ENCODE data around the gene ENPEP. TPM values are rescaled to one million over a fixed set of nuclear protein-coding genes. Genes with fewer than 3 reads are reported as not detected.

ENPEP gene
- total and polyA plus RNA-seq, 4 donors, result 4.5 to 41.5 (median 25.5) TPM

DNA sequence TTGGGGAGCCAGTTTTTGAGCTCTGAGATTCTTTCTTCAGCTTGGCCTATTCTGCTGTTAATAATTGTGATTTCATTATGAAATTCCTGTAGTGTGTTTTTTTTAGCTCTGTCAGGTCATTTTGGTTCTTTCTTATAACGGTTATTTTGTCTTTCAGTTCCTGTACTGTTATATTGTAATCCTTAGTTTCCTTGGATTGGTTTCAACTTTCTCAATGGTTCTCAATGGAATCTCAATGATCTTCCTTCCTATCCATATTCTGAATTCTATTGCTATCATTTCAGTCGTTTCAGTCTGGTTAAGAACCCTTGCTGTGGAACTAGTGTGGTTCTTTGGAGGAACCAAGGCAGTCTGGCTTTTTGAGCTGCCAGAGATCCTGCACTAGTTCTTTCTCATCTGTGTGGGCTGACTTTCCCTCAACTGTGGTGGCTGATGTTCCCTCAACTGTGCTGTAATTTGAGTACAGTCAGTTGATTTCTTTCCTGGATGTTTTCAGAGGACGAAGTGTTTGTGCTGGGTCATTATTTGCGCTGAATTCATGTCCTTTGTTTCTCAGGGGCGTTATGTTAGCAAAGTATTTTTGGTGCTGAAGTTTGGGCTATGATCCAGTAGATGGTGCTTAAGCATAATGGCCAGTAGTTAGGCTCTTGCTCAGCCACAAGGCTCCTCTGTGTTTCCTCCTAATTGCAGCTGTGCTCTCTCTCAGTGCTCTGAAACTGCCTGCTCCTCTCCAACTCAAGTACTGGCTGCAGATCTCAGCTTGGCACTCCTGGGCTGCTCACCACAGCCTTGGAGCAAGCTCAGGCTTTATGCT lies 27.5 kb downstream of the ENPEP start:
- WGBS, result 50% methylated on average over 5 of the region's 5 CpGs
- no peaks in the 10 kb centered on the region for H3K9me3 ChIP-seq (ENCODE audit: control insufficient read depth in 4 of 4, low read length in 3 of 4)
- H3K27ac ChIP-seq (ENCODE audit: low read depth in 1 of 2, low read length in 2 of 2), result no peak overlapping the region
- no peaks in the 10 kb centered on the region for H3K27me3 ChIP-seq (ENCODE audit: control insufficient read depth in 4 of 4, insufficient read depth in 4 of 4, low read length in 3 of 4)
- H3K4me1 ChIP-seq (ENCODE audit: control insufficient read depth in 4 of 4, insufficient read depth in 4 of 4, low read length in 3 of 4), result peaks cover 0 to 13% (median 3%) of the 10 kb centered on the region in 4 donors
- no peak for DNase-seq (ENCODE audit: low spot score)
- H3K9ac ChIP-seq (ENCODE audit: low read depth in 1 of 2, low read length in 2 of 2), result no peak overlapping the region
- no peak overlapping the region for H3K4me3 ChIP-seq (ENCODE audit: low read depth in 1 of 3, low read length in 3 of 3)
- TF ChIP-seq, protein P1, sequence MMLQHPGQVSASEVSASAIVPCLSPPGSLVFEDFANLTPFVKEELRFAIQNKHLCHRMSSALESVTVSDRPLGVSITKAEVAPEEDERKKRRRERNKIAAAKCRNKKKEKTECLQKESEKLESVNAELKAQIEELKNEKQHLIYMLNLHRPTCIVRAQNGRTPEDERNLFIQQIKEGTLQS (IDR thresholded peaks at IDR 0.05), result no peak
- TF ChIP-seq RAD21 (IDR thresholded peaks at IDR 0.05), result peak in 1 of 2 donors; percentile 8
- peaks cover 0 to 3% (median 0%) of the 10 kb centered on the region in 4 donors for H3K36me3 ChIP-seq (ENCODE audit: control insufficient read depth in 4 of 4, insufficient read depth in 3 of 4, low read depth in 1 of 4, low read length in 3 of 4)

DNA sequence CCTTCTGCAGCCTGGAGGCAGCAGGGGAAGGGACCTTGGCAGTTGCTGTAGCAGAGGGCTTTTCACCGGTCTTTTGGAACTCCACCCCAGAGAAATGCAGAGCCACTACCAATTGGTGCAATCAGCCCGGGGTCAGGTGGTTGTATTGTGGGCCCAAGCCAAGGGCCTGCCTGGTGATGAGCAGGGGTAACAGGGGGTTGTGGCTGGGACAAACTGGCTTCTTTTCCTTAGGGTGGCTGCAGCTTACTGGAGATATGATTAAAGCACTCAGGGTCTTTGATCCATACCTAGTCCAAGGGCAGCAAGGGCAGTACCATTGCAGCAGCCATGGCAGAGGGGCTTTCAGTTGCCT lies 28.1 kb downstream of the ENPEP start:
- 74% methylated on average over 2 of the region's 2 CpGs for WGBS
- H3K36me3 ChIP-seq (ENCODE audit: control insufficient read depth in 4 of 4, insufficient read depth in 3 of 4, low read depth in 1 of 4, low read length in 3 of 4), result peaks cover 0 to 3% (median 0%) of the 10 kb centered on the region in 4 donors
- peaks cover 0 to 12% (median 3%) of the 10 kb centered on the region in 4 donors for H3K4me1 ChIP-seq (ENCODE audit: control insufficient read depth in 4 of 4, insufficient read depth in 4 of 4, low read length in 3 of 4)
- no peak overlapping the region for H3K27ac ChIP-seq (ENCODE audit: low read depth in 1 of 2, low read length in 2 of 2)
- no peaks in the 10 kb centered on the region for H3K27me3 ChIP-seq (ENCODE audit: control insufficient read depth in 4 of 4, insufficient read depth in 4 of 4, low read length in 3 of 4)
- DNase-seq (ENCODE audit: low spot score), result no peak
- TF ChIP-seq, protein P2, sequence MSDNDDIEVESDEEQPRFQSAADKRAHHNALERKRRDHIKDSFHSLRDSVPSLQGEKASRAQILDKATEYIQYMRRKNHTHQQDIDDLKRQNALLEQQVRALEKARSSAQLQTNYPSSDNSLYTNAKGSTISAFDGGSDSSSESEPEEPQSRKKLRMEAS (IDR thresholded peaks at IDR 0.05), result no peak
- TF ChIP-seq YY1 (IDR thresholded peaks at IDR 0.05) (no peak), RAD21 (IDR thresholded peaks at IDR 0.05) (no peak), JUND (IDR thresholded peaks at IDR 0.05) (no peak), EGR1 (IDR thresholded peaks at IDR 0.05; ENCODE audit: low read depth in 2 of 2) (no peak), FOXA2 (IDR thresholded peaks at IDR 0.05) (no peak), HNF4A (conservative IDR thresholded peaks at IDR 0.05) (no peak), GABPA (IDR thresholded peaks at IDR 0.05 in 1 of 2, conservative IDR thresholded peaks at IDR 0.05 in 1 of 2) (no peak), NR2F2 (IDR thresholded peaks at IDR 0.05) (no peak), SP1 (IDR thresholded peaks at IDR 0.05) (no peak)
- TF ChIP-seq, protein P1 (IDR thresholded peaks at IDR 0.05), result no peak
- TF ChIP-seq, protein P3, sequence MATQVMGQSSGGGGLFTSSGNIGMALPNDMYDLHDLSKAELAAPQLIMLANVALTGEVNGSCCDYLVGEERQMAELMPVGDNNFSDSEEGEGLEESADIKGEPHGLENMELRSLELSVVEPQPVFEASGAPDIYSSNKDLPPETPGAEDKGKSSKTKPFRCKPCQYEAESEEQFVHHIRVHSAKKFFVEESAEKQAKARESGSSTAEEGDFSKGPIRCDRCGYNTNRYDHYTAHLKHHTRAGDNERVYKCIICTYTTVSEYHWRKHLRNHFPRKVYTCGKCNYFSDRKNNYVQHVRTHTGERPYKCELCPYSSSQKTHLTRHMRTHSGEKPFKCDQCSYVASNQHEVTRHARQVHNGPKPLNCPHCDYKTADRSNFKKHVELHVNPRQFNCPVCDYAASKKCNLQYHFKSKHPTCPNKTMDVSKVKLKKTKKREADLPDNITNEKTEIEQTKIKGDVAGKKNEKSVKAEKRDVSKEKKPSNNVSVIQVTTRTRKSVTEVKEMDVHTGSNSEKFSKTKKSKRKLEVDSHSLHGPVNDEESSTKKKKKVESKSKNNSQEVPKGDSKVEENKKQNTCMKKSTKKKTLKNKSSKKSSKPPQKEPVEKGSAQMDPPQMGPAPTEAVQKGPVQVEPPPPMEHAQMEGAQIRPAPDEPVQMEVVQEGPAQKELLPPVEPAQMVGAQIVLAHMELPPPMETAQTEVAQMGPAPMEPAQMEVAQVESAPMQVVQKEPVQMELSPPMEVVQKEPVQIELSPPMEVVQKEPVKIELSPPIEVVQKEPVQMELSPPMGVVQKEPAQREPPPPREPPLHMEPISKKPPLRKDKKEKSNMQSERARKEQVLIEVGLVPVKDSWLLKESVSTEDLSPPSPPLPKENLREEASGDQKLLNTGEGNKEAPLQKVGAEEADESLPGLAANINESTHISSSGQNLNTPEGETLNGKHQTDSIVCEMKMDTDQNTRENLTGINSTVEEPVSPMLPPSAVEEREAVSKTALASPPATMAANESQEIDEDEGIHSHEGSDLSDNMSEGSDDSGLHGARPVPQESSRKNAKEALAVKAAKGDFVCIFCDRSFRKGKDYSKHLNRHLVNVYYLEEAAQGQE (IDR thresholded peaks at IDR 0.05), result no peak
- no peak overlapping the region for H3K9ac ChIP-seq (ENCODE audit: low read depth in 1 of 2, low read length in 2 of 2)
- no peak overlapping the region for H3K4me3 ChIP-seq (ENCODE audit: low read depth in 1 of 3, low read length in 3 of 3)
- no peaks in the 10 kb centered on the region for H3K9me3 ChIP-seq (ENCODE audit: control insufficient read depth in 4 of 4, low read length in 3 of 4)

DNA sequence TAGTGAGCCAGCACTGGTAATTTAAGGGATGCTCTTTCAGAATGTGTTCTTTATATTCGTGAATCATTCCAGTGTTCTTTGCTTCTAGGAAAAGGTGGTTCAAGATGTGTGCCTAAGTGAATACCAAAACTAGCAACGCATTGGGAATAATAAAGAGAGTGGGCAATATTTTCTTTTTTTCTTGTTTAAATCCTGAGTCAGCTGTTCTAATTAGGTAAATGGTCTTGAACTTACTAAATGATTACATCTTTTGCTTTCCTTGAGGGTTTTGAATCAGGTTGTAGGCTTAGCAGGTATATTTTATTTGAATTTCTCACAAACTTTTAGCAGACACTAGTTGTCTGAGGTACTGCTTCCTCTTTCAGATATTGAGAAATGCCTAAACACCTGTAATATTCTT lies 29.5 kb downstream of the ENPEP start:
- H3K36me3 ChIP-seq (ENCODE audit: control insufficient read depth in 4 of 4, insufficient read depth in 3 of 4, low read depth in 1 of 4, low read length in 3 of 4), result peaks cover 0 to 3% (median 0%) of the 10 kb centered on the region in 4 donors
- no peaks in the 10 kb centered on the region for H3K27me3 ChIP-seq (ENCODE audit: control insufficient read depth in 4 of 4, insufficient read depth in 4 of 4, low read length in 3 of 4)
- H3K27ac ChIP-seq (ENCODE audit: low read depth in 1 of 2, low read length in 2 of 2), result no peak overlapping the region
- DNase-seq (ENCODE audit: low spot score), result no peak
- no peaks in the 10 kb centered on the region for H3K9me3 ChIP-seq (ENCODE audit: control insufficient read depth in 4 of 4, low read length in 3 of 4)
- no peak overlapping the region for H3K4me3 ChIP-seq (ENCODE audit: low read depth in 1 of 3, low read length in 3 of 3)
- H3K9ac ChIP-seq (ENCODE audit: low read depth in 1 of 2, low read length in 2 of 2), result no peak overlapping the region
- 89% methylated on average over 2 of the region's 2 CpGs for WGBS
- peaks cover 0 to 10% (median 5%) of the 10 kb centered on the region in 4 donors for H3K4me1 ChIP-seq (ENCODE audit: control insufficient read depth in 4 of 4, insufficient read depth in 4 of 4, low read length in 3 of 4)
- TF ChIP-seq FOXA2 (IDR thresholded peaks at IDR 0.05), result no peak
- no peak for TF ChIP-seq EGR1 (IDR thresholded peaks at IDR 0.05; ENCODE audit: low read depth in 2 of 2)
- TF ChIP-seq TAF1 (conservative IDR thresholded peaks at IDR 0.05), result no peak
- no peak for TF ChIP-seq NR2F2 (IDR thresholded peaks at IDR 0.05)
- no peak for TF ChIP-seq JUND (IDR thresholded peaks at IDR 0.05)
- TF ChIP-seq, protein P4, sequence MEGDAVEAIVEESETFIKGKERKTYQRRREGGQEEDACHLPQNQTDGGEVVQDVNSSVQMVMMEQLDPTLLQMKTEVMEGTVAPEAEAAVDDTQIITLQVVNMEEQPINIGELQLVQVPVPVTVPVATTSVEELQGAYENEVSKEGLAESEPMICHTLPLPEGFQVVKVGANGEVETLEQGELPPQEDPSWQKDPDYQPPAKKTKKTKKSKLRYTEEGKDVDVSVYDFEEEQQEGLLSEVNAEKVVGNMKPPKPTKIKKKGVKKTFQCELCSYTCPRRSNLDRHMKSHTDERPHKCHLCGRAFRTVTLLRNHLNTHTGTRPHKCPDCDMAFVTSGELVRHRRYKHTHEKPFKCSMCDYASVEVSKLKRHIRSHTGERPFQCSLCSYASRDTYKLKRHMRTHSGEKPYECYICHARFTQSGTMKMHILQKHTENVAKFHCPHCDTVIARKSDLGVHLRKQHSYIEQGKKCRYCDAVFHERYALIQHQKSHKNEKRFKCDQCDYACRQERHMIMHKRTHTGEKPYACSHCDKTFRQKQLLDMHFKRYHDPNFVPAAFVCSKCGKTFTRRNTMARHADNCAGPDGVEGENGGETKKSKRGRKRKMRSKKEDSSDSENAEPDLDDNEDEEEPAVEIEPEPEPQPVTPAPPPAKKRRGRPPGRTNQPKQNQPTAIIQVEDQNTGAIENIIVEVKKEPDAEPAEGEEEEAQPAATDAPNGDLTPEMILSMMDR (IDR thresholded peaks at IDR 0.05; ENCODE audit: low read depth, low read length, missing input control), result no peak
- no peak for TF ChIP-seq HNF4A (conservative IDR thresholded peaks at IDR 0.05)
- no peak for TF ChIP-seq HNF4G (IDR thresholded peaks at IDR 0.05)
- no peak for TF ChIP-seq YY1 (IDR thresholded peaks at IDR 0.05)
- TF ChIP-seq GABPA (IDR thresholded peaks at IDR 0.05 in 1 of 2, conservative IDR thresholded peaks at IDR 0.05 in 1 of 2), result no peak
- TF ChIP-seq, protein P2 (IDR thresholded peaks at IDR 0.05), result no peak
- TF ChIP-seq, protein P5, sequence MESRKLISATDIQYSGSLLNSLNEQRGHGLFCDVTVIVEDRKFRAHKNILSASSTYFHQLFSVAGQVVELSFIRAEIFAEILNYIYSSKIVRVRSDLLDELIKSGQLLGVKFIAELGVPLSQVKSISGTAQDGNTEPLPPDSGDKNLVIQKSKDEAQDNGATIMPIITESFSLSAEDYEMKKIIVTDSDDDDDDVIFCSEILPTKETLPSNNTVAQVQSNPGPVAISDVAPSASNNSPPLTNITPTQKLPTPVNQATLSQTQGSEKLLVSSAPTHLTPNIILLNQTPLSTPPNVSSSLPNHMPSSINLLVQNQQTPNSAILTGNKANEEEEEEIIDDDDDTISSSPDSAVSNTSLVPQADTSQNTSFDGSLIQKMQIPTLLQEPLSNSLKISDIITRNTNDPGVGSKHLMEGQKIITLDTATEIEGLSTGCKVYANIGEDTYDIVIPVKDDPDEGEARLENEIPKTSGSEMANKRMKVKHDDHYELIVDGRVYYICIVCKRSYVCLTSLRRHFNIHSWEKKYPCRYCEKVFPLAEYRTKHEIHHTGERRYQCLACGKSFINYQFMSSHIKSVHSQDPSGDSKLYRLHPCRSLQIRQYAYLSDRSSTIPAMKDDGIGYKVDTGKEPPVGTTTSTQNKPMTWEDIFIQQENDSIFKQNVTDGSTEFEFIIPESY (IDR thresholded peaks at IDR 0.05), result no peak
- no peak for TF ChIP-seq SP1 (IDR thresholded peaks at IDR 0.05)
